ENCODE measurements around the gene PVR. TPM values are rescaled to one million over a fixed set of nuclear protein-coding genes. Genes with fewer than 3 reads are reported as not detected.

Gene PVR
- total RNA-seq, 2 experiments from 2014 or later = not detected

DNA sequence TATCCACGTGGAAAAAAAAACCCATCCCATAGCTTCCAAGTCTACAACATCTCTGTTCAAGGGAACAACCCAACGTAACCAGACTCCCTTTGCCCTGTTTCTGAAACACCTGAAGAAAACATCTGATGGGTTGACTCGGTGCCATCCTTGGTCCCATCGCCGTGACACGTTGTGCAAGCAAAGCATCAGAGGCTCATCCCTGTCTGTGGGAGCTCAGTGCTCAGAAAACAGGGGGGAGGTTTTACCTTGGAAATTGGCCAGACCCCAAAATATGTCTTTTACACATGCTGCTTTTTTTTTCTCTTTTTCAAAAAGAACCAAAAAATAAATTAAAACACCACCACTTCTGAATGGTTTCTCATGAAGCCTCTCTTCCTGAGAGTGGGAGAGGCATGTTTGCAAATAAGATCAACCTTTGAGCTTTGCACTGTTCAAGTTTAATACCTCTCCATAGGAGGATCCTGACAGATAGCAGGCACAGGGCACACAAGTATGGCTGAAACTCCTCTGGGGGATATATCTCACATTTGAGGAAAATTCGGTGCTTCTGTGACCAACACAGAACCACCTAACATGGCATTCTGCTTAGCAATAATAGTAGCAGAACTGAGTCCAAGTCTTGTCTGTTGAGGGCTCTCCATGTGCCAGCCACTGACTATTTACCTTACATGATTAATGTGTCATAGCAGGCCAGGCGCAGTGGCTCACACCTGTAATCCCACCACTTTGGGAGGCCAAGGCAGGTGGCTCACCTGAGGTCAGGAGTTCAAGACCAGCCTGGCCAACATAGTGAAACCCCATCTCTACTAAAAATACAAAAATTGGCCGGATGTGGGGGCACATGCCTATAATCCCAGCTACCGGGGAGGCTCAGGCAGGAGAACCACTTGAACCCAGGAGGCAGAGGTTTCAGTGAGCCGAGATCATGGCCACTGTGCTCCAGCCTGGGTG is 7.0 kb upstream of the PVR start:
- Histone ChIP-seq H3K9me3 (ENCODE audit: low read length) (no peaks in the 10 kb centered on the region), H3K4me2 (ENCODE audit: low read length) (no peak overlapping the region), H3K4me1 (ENCODE audit: insufficient read depth, low read length, poor library complexity, severe bottlenecking) (no peaks in the 10 kb centered on the region), H2AFZ (ENCODE audit: low read length) (no peak overlapping the region), H4K20me1 (ENCODE audit: insufficient read depth, low read length) (no peaks in the 10 kb centered on the region), H3K27ac (ENCODE audit: low read depth, low read length, poor library complexity, severe bottlenecking) (no peak overlapping the region), H3K9me2 (ENCODE audit: insufficient read depth, low read length) (no peaks in the 10 kb centered on the region), H3K4me3 (ENCODE audit: low read depth, low read length, poor library complexity, severe bottlenecking) (no peak overlapping the region), H3K36me3 (ENCODE audit: insufficient read depth, low read length) (no peaks in the 10 kb centered on the region), H3K79me2 (ENCODE audit: insufficient read depth, low read depth, low read length) (no peaks in the 10 kb centered on the region)
- intact Hi-C loops (cut with micrococcal nuclease; ENCODE audit: unreplicated experiment) = no loop called here
- BruUV-seq (replicated peaks) = no TSS peak
- no peak for DNase-seq (ENCODE audit: low spot score)
- POLR2A ChIA-PET = no interaction called here
- TF ChIP-seq, protein P1, sequence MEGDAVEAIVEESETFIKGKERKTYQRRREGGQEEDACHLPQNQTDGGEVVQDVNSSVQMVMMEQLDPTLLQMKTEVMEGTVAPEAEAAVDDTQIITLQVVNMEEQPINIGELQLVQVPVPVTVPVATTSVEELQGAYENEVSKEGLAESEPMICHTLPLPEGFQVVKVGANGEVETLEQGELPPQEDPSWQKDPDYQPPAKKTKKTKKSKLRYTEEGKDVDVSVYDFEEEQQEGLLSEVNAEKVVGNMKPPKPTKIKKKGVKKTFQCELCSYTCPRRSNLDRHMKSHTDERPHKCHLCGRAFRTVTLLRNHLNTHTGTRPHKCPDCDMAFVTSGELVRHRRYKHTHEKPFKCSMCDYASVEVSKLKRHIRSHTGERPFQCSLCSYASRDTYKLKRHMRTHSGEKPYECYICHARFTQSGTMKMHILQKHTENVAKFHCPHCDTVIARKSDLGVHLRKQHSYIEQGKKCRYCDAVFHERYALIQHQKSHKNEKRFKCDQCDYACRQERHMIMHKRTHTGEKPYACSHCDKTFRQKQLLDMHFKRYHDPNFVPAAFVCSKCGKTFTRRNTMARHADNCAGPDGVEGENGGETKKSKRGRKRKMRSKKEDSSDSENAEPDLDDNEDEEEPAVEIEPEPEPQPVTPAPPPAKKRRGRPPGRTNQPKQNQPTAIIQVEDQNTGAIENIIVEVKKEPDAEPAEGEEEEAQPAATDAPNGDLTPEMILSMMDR (conservative IDR thresholded peaks at IDR 0.05; ENCODE audit: low read length) = no peak
- TF ChIP-seq EZH2phosphoT487 (IDR thresholded peaks at IDR 0.05; ENCODE audit: borderline replicate concordance, low read depth, low read length) = no peak
- CTCF ChIA-PET (ENCODE audit: unreplicated experiment) = no interaction called here

DNA sequence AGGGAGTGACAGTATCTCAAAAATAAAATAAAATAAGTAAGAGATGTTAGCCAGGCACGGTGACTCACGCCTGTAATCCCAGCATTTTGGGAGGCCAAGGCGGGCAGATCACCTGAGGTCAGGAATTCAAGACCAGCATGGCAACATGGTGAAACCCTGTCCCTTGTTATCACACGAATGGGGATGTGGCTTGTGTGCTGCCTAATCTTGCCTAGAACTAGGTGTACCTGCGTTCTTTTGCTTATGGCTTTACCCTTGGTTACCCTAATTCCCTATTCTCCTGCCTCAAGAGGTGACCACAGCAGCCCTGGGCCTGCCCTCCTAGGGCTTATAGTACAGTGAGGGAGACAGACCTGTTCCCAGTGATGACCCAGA is 6.3 kb upstream of the PVR start:
- Histone ChIP-seq H3K9me2 (ENCODE audit: insufficient read depth, low read length) (no peaks in the 10 kb centered on the region), H3K4me2 (ENCODE audit: low read length) (no peak overlapping the region), H3K27ac (ENCODE audit: low read depth, low read length, poor library complexity, severe bottlenecking) (no peak overlapping the region), H3K79me2 (ENCODE audit: insufficient read depth, low read depth, low read length) (no peaks in the 10 kb centered on the region), H3K36me3 (ENCODE audit: insufficient read depth, low read length) (no peaks in the 10 kb centered on the region), H3K4me3 (ENCODE audit: low read depth, low read length, poor library complexity, severe bottlenecking) (no peak overlapping the region), H2AFZ (ENCODE audit: low read length) (no peak overlapping the region), H3K4me1 (ENCODE audit: insufficient read depth, low read length, poor library complexity, severe bottlenecking) (no peaks in the 10 kb centered on the region), H3K9me3 (ENCODE audit: low read length) (no peaks in the 10 kb centered on the region), H4K20me1 (ENCODE audit: insufficient read depth, low read length) (no peaks in the 10 kb centered on the region)
- TF ChIP-seq, protein P1 (conservative IDR thresholded peaks at IDR 0.05; ENCODE audit: low read length) = no peak
- TF ChIP-seq EZH2phosphoT487 (IDR thresholded peaks at IDR 0.05; ENCODE audit: borderline replicate concordance, low read depth, low read length) = no peak
- ChIA-PET CTCF (ENCODE audit: unreplicated experiment) (no interaction called here), POLR2A (no interaction called here)
- DNase-seq (ENCODE audit: low spot score) = no peak
- intact Hi-C loops (cut with micrococcal nuclease; ENCODE audit: unreplicated experiment) = no loop called here
- no TSS peak for BruUV-seq (replicated peaks)

DNA sequence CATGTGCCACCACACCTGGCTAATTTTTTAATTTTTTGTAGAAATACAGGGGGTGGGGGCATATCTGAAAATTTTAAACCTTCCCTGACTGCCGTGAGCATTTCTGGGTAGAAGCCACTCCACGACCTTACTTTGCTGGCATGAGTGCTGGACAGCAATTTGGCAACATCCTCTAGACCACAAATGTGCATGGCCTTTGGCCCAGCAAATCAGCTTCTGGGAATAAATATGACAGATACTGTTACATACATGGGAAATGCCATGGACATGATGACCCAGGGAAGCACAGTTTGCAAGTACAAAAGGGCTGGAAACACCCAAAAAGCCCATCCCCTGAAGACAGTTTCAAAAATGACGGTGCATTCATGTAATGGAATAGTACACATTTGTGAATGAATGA is 3.2 kb upstream of the PVR start:
- Histone ChIP-seq H3K79me2 (ENCODE audit: insufficient read depth, low read depth, low read length) (no peaks in the 10 kb centered on the region), H3K4me2 (ENCODE audit: low read length) (no peak overlapping the region), H3K27ac (ENCODE audit: low read depth, low read length, poor library complexity, severe bottlenecking) (no peak overlapping the region), H4K20me1 (ENCODE audit: insufficient read depth, low read length) (no peaks in the 10 kb centered on the region), H2AFZ (ENCODE audit: low read length) (no peak overlapping the region), H3K4me1 (ENCODE audit: insufficient read depth, low read length, poor library complexity, severe bottlenecking) (no peaks in the 10 kb centered on the region), H3K9me2 (ENCODE audit: insufficient read depth, low read length) (no peaks in the 10 kb centered on the region), H3K4me3 (ENCODE audit: low read depth, low read length, poor library complexity, severe bottlenecking) (no peak overlapping the region), H3K36me3 (ENCODE audit: insufficient read depth, low read length) (no peaks in the 10 kb centered on the region), H3K9me3 (ENCODE audit: low read length) (no peaks in the 10 kb centered on the region)
- no peak for TF ChIP-seq EZH2phosphoT487 (IDR thresholded peaks at IDR 0.05; ENCODE audit: borderline replicate concordance, low read depth, low read length)
- TF ChIP-seq, protein P1 (conservative IDR thresholded peaks at IDR 0.05; ENCODE audit: low read length) = no peak
- no TSS peak for BruUV-seq (replicated peaks)
- DNase-seq (ENCODE audit: low spot score) = no peak
- intact Hi-C loops (cut with micrococcal nuclease; ENCODE audit: unreplicated experiment) = no loop called here
- ChIA-PET CTCF (ENCODE audit: unreplicated experiment) (no interaction called here), POLR2A (no interaction called here)
